Uterine smooth muscle cell (primary cell): ENCODE results near the gene PEX5. TPM values are rescaled to one million over a fixed set of nuclear protein-coding genes. Genes with fewer than 3 reads are reported as not detected.

Source experiments
- total RNA-seq: library from RNA; depleted of rRNA; stranded (reverse); fragments of >200 nt; gene quantifications from 2 replicates; pipeline ENCODE4 v1.2.3, GENCODE V29; 2014

PEX5 gene
- total RNA-seq, result 30.1 and 31.9 TPM in 2 replicates

DNA sequence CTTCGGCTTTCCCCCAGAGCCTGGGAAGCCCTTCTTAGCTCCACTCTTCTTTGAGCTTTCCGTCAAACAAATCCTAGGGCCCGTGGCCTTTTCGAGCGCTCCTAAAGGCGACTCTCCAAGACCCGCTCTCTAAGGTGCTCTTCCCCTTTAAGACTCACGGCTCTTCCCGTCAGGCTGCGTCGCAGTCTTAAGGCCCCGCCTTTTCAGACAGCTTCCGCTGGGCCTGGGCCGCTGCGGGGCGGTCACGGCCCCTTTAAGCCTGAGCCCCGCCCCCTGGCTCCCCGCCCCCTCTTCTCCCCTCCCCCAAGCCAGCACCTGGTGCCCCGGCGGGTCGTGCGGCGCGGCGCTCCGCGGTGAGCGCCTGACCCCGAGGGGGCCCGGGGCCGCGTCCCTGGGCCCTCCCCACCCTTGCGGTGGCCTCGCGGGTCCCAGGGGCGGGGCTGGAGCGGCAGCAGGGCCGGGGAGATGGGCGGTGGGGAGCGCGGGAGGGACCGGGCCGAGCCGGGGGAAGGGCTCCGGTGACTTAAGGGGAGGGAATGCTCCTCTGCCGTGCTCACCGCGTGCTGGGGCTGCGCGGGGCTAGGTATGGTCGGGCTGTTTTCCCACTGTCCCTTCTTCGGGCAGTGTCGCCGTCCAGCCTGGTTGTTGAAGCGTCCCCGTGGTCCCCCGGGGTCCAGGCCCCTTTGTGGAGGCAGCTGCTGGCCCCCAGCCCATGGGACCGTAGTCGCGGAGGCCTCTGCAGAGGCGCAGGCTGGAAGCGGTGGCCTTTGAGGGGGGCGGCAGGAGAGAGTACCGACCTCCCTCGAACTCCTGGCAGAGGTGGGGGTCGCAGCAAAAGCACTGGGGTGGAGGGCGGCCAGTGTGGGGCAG is at the start of gene PEX5:
Gene PEX5 (plus strand): TSS at position 289 of the 870 bp plus-strand sequence. CDS start 692 bp downstream, outside the sequence.

Other genes with a start within 250 kb of the PEX5 start
- not detected in 2 replicates for gene RNU7-1, start 245.9 kb upstream of the PEX5 start, total RNA-seq
- gene C12orf57, start 245.7 kb upstream of the PEX5 start, total RNA-seq, result 60.8 and 143 TPM in 2 replicates
- gene PTPN6, start 238.3 kb upstream of the PEX5 start, total RNA-seq, result 0.11 TPM in 1 of 2 replicates, not detected in the other
- 155 and 196 TPM in 2 replicates for gene PHB2, start 219.0 kb upstream of the PEX5 start, total RNA-seq
- 43.5 and 72.2 TPM in 2 replicates for gene EMG1, start 218.8 kb upstream of the PEX5 start, total RNA-seq
- gene LPCAT3, start 171.2 kb upstream of the PEX5 start, total RNA-seq, result 7.2 and 7.7 TPM in 2 replicates
- 72.8 and 248 TPM in 2 replicates for gene C1S, start 129.0 kb upstream of the PEX5 start, total RNA-seq
- 27.1 and 114 TPM in 2 replicates for gene C1R, start 97.2 kb upstream of the PEX5 start, total RNA-seq
- 17.4 and 30.1 TPM in 2 replicates for gene C1RL, start 80.5 kb upstream of the PEX5 start, total RNA-seq
- 0.12 TPM in 1 of 2 replicates, not detected in the other for gene RBP5, start 60.8 kb upstream of the PEX5 start, total RNA-seq
- gene CLSTN3, start 59.3 kb upstream of the PEX5 start, total RNA-seq, result 9.3 and 20.7 TPM in 2 replicates
- not detected in 2 replicates for gene ACSM4, start 114.4 kb downstream of the PEX5 start, total RNA-seq